GM06990 (cell line): ENCODE measurements around the gene HAGHL.

Source experiments
- DNase-seq: peaks from one replicate; pipeline ENCODE4 v3.0.0-alpha.2; 2011; ENCODE audit not compliant: insufficient read length; ENCODE audit errors: extremely low read depth
- H3K27me3 ChIP-seq: replicated peaks from 2 replicates; pipeline ENCODE4 v1.6.0; 2011; ENCODE audit warnings: low read length; ENCODE audit not compliant: control insufficient read depth, insufficient read depth
- H3K36me3 ChIP-seq: 2 replicates; pipeline ENCODE4 v1.5.1; 2011; ENCODE audit warnings: low read length; ENCODE audit not compliant: control insufficient read depth, insufficient read depth
- H3K4me3 ChIP-seq: replicated peaks from 2 replicates; pipeline ENCODE4 v1.5.1; 2011; ENCODE audit warnings: low read depth, mild to moderate bottlenecking, control low read depth, low read length
- CTCF ChIP-seq: IDR thresholded peaks from 2 replicates; pipeline ENCODE4 v1.5.1; 2011; ENCODE audit warnings: low read length, control low read depth, mild to moderate bottlenecking, inconsistent platforms; ENCODE audit not compliant: insufficient read depth, poor library complexity, severe bottlenecking

HAGHL gene

DNA sequence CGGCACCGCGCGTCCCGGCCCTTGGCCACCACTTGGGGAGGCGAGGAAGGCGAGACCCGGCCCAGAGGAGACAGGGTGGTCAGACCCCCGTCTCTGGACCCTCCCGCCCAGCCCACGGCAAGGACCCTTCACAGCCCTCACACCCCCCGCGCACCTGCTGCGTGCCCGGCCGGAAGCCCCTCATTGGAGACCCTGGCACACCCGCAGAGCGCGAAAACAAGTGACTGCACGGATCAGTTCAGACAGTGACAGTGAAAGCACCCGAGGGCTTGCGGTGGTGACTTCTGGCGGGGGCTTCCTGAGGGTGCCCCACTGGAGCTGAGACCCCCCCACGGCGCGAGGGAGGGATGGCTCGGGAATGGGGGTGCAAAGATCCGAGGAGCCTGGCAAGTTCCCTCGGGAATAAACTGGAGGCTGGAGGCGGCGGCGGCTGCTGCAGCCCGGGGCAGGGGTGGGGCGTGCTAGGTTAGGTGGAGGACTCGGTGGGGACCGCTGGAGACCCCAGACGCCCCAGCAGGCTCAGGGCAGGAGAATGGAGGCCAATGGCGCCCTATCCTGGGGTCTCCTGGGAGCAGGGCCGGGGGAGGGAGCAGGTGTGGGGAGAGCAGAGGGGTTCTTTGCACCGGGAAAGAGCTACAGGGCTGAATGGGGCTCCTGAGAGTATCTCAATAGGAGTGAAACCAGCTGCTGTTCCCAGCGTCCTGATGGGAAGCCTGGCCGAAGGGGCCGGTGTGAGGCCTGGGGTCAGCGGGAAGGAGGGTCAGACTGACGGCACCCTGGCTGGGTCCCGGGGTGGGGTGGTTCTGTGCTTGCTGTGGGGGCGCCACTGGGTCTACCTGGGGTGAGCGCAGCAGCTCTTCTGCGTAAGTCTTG is 20.5 kb upstream of the HAGHL start:
- TF ChIP-seq CTCF: no peak
- Histone ChIP-seq H3K4me3 (no peak overlapping the region), H3K36me3 (no peaks in the 10 kb centered on the region), H3K27me3 (peaks cover 2% of the 10 kb centered on the region)
- no peak for DNase-seq

DNA sequence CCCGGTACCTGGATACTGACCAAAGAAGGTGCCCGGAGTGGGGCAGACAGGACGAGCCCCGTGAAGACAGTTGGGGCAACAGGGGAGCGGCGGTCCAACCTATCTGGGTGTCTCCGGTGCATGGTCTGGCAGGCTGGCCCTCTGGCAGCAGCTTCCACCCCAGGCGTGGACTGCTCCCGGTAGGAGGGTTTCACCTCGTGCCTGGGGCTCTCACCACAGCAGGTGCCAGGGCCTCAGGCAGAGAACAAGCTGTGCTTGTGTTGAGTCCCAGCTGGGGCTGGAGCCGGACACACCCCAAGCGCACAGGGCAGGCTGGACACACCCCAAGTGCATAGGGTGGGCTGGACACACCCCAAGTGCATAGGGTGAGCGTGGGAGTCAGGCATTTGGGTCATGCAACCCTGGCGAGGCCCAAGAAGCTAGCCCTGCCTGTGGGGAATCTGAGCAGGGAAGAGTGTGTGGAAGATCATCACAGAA is 19.8 kb upstream of the HAGHL start:
- peaks cover 2% of the 10 kb centered on the region for H3K27me3 ChIP-seq

DNA sequence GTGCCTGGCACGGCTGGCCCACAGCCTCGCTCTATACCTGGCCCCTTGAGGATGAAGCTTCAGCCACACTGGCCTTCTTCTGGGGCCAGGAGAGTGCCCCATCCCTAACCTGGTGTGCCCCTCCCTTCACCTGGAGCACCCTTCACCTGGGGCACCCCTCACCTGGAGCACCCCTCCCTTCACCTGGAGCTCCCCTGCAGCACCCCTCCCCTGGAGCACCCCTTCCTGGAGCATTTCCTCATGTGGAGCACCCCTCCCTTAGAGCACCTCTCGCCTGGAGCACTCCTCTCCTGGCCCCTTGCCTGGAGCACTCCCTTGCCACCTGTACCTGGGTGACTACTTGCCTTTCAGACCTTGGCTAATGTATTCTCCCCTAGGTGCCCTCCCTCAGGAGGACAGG is 18.9 kb upstream of the HAGHL start:
- no peak for TF ChIP-seq CTCF
- Histone ChIP-seq H3K4me3 (no peak overlapping the region), H3K36me3 (no peaks in the 10 kb centered on the region), H3K27me3 (peaks cover 2% of the 10 kb centered on the region)
- no peak for DNase-seq

More for the DNA sequence above, 19.8 kb upstream of the HAGHL start:
- DNase-seq: no peak
- no peaks in the 10 kb centered on the region for H3K36me3 ChIP-seq
- no peak overlapping the region for H3K4me3 ChIP-seq
- TF ChIP-seq CTCF: no peak

- no peak for DNase-seq
- H3K36me3 ChIP-seq: no peaks in the 10 kb centered on the region
- H3K4me3 ChIP-seq: no peak overlapping the region
- TF ChIP-seq CTCF: no peak
- peaks cover 2% of the 10 kb centered on the region for H3K27me3 ChIP-seq
Observed at GRCh38 chr16:708959-709358, 17.9 kb upstream of the HAGHL start.

- H3K4me3 ChIP-seq: no peak overlapping the region
- no peaks in the 10 kb centered on the region for H3K36me3 ChIP-seq
- DNase-seq: no peak
- H3K27me3 ChIP-seq: peaks cover 2% of the 10 kb centered on the region
- no peak for TF ChIP-seq CTCF
Observed at GRCh38 chr16:709566-710499, 17.1 kb upstream of the HAGHL start.
